Aorta (tissue), 5 donors: ENCODE data around the gene FAM219A. TPM values are rescaled to one million over a fixed set of nuclear protein-coding genes. Genes with fewer than 3 reads are reported as not detected.

Experiments used
- ATAC-seq: fragments of 200-7000 bp; cut with Tn5 transposase; one replicate; pipeline ENCODE4 v1.9.1; 2022; ENCODE audit warnings: moderate library complexity; ENCODE audit not compliant: low FRiP score
- DNase-seq, 2 donors: peaks; one replicate each; pipeline ENCODE4 v3.0.0-alpha.2; 2020
- H3K27ac ChIP-seq, 2 donors: one replicate each; pipeline ENCODE4 v1.5.1; 2013; ENCODE audit warnings: low read length in 2 of 2, mild to moderate bottlenecking in 2 of 2, moderate library complexity in 2 of 2, control low read depth in 1 of 2, inconsistent platforms in 1 of 2, low read depth in 1 of 2
- H3K27me3 ChIP-seq, 2 donors: one replicate each; pipeline ENCODE4 v1.6.1; 2013; ENCODE audit warnings: control low read depth in 1 of 2, low read length in 1 of 2, mild to moderate bottlenecking in 1 of 2, moderate library complexity in 1 of 2; ENCODE audit not compliant: insufficient read depth in 2 of 2, control insufficient read depth in 1 of 2
- H3K36me3 ChIP-seq, 2 donors: one replicate each; pipeline ENCODE4 v1.6.1; 2013; ENCODE audit warnings: control low read depth in 1 of 2, low read length in 1 of 2, mild to moderate bottlenecking in 1 of 2; ENCODE audit not compliant: insufficient read depth in 2 of 2, control insufficient read depth in 1 of 2
- H3K4me1 ChIP-seq, 2 donors: one replicate each; pipeline ENCODE4 v1.6.1; 2013; ENCODE audit warnings: low read length in 2 of 2, control low read depth in 1 of 2, mild to moderate bottlenecking in 1 of 2, moderate library complexity in 1 of 2; ENCODE audit not compliant: insufficient read depth in 2 of 2, control insufficient read depth in 1 of 2
- H3K4me3 ChIP-seq, 2 donors: one replicate each; pipeline ENCODE4 v1.5.1; 2013; ENCODE audit warnings: low read length in 2 of 2, control low read depth in 1 of 2, mild to moderate bottlenecking in 1 of 2
- H3K9me3 ChIP-seq: one replicate; pipeline ENCODE4 v1.6.1; 2013; ENCODE audit warnings: mild to moderate bottlenecking, low read length; ENCODE audit not compliant: control insufficient read depth
- WGBS, 2 donors: extraction: QIAGEN DNeasy Blood & Tissue Kit; methylation state at CpG; one replicate each; pipeline ENCODE4 v1.1.7; 2013; 5-methylcytosine and 5-hydroxymethylcytosine counted together
- intact Hi-C, 2 donors: fragments of 100-400 bp; cut with DNase I; formaldehyde crosslinking; loops; one replicate each; pipeline versions ENCODE4 v1.14.2 to v1.15.0; 2022
- long read RNA-seq, 2 donors: library from polyadenylated mRNA; unstranded; transcript quantifications; one replicate each; pipeline ENCODE4 v2.0.0, GENCODE V29; 2020 to 2021
- polyA plus RNA-seq, 2 donors: library from polyadenylated mRNA; stranded (reverse); fragments of 200-250 nt; gene quantifications; one replicate each; pipeline ENCODE4 v1.2.3, GENCODE V29; 2013
- total RNA-seq, 2 donors: library from RNA; stranded (reverse); fragmentation: NEBNext Ultra II Directional; extraction: Animal tissue kit (Norgen Biotek cat#: 25700); gene quantifications; one replicate each; pipeline ENCODE4 v1.2.1, GENCODE V29; 2021
- donor health status: healthy with polysubstance abuse.
- donor health status: Bipolar disorder and iron deficiency.
- donor health status: DM: no; HTN: no; CAD: no.
- donor health status: DM: no; HTN: no; CAD: no.
- donor health status: DM: yes; HTN: yes; CAD: no.

Gene FAM219A
- total RNA-seq (10 to 100 TPM; 43.9 to 48.0 TPM), polyA plus RNA-seq (10 to 100 TPM; 10.1 to 10.6 TPM)
- long read RNA-seq, donor 1, partial matches to known transcripts: 6 of 52 reads
- long read RNA-seq, donor 1, other reads (novel, unspliced or antisense): 45 of 52 reads
- long read RNA-seq, donor 2, partial matches to known transcripts: 3 of 33 reads
- long read RNA-seq, donor 2, other reads (novel, unspliced or antisense): 28 of 33 reads

GRCh38 chr9:34458013-34458958 is at the start of gene FAM219A, which contains the start of gene DNAI1:
TSS of gene FAM219A (minus strand) at chr9:34458570. CDS start at chr9:34458263, 307 bp downstream.
TSS of gene DNAI1 (plus strand) at chr9:34458805. CDS start at chr9:34459006, 201 bp downstream.
- WGBS, 2 donors: 1% methylated on average over 81 to 94 of the region's 94 CpGs
- Histone ChIP-seq H3K9me3 (no peaks in the 10 kb centered on the region), H3K27ac (peak within 1 kb of the TSS in 1 of 2 donors; percentile 32), H3K27me3 (no peaks in the 10 kb centered on the region), H3K4me1 (no peaks in the 10 kb centered on the region), H3K36me3 (no peaks in the 10 kb centered on the region), H3K4me3 (peak within 1 kb of the TSS; percentile 88)
- intact Hi-C loops: loop anchor here (5.0 kb wide), 3 partner anchors 44 to 139 kb away; partner anchors contain the start of gene ENHO (in 1 of the 2)
- ATAC-seq: peak; percentile 98
- DNase-seq: peak; percentile 99

GRCh38 chr9:34507966-34508365 is 49.6 kb upstream of the FAM219A start:
- no peaks in the 10 kb centered on the region for H3K9me3 ChIP-seq
- no peak for ATAC-seq
- no peak overlapping the region for H3K4me3 ChIP-seq
- H3K4me1 ChIP-seq: no peaks in the 10 kb centered on the region
- no peak for DNase-seq
- H3K36me3 ChIP-seq: no peaks in the 10 kb centered on the region
- intact Hi-C loops: no loop called here
- no peak overlapping the region for H3K27ac ChIP-seq
- H3K27me3 ChIP-seq: no peaks in the 10 kb centered on the region

GRCh38 chr9:34507556-34507955 is 49.2 kb upstream of the FAM219A start:
- no peak overlapping the region for H3K4me3 ChIP-seq
- intact Hi-C loops: no loop called here
- no peaks in the 10 kb centered on the region for H3K4me1 ChIP-seq
- no peaks in the 10 kb centered on the region for H3K9me3 ChIP-seq
- 88 to 90% methylated on average over 5 of the region's 5 CpGs for WGBS, 2 donors
- no peak overlapping the region for H3K27ac ChIP-seq
- H3K36me3 ChIP-seq: no peaks in the 10 kb centered on the region
- no peaks in the 10 kb centered on the region for H3K27me3 ChIP-seq
- ATAC-seq: no peak
- DNase-seq: no peak

- Histone ChIP-seq H3K4me3 (no peak overlapping the region), H3K4me1 (no peaks in the 10 kb centered on the region), H3K27me3 (no peaks in the 10 kb centered on the region), H3K9me3 (no peaks in the 10 kb centered on the region), H3K36me3 (no peaks in the 10 kb centered on the region), H3K27ac (no peak overlapping the region)
- no peak for DNase-seq
- no peak for ATAC-seq
- intact Hi-C loops: no loop called here
- WGBS, 2 donors: 96% methylated on average over 7 of the region's 7 CpGs
Observed at GRCh38 chr9:34506623-34507022, 48.3 kb upstream of the FAM219A start.

- Histone ChIP-seq H3K4me3 (no peak overlapping the region), H3K9me3 (no peaks in the 10 kb centered on the region), H3K36me3 (no peaks in the 10 kb centered on the region), H3K27me3 (no peaks in the 10 kb centered on the region), H3K4me1 (no peaks in the 10 kb centered on the region), H3K27ac (no peak overlapping the region)
- DNase-seq (no peak), ATAC-seq (no peak)
- WGBS, 2 donors: 96 to 99% methylated on average over 5 of the region's 5 CpGs
- intact Hi-C loops: no loop called here
Observed at GRCh38 chr9:34505370-34506120, 47.2 kb upstream of the FAM219A start.

GRCh38 chr9:34503406-34503805 is 45.0 kb upstream of the FAM219A start:
- ATAC-seq (no peak), DNase-seq (no peak)
- Histone ChIP-seq H3K27ac (no peak overlapping the region), H3K36me3 (no peaks in the 10 kb centered on the region), H3K27me3 (no peaks in the 10 kb centered on the region), H3K4me1 (no peaks in the 10 kb centered on the region), H3K9me3 (no peaks in the 10 kb centered on the region), H3K4me3 (no peak overlapping the region)
- intact Hi-C loops: loop anchor here (5.0 kb wide), 3 partner anchors 46 to 99 kb away; partner anchors contain the start of genes DNAI1 (in 1 of the 2) and FAM219A (in 1 of the 2)

- WGBS, 2 donors: 49 to 55% methylated on average over 6 of the region's 6 CpGs
- no peaks in the 10 kb centered on the region for H3K4me1 ChIP-seq
- H3K36me3 ChIP-seq: no peaks in the 10 kb centered on the region
- H3K4me3 ChIP-seq: no peak overlapping the region
- H3K27ac ChIP-seq: no peak overlapping the region
- no peaks in the 10 kb centered on the region for H3K9me3 ChIP-seq
- no peak for ATAC-seq
- DNase-seq: no peak
- intact Hi-C loops: loop anchor here (5.0 kb wide), 3 partner anchors 46 to 99 kb away; partner anchors contain the start of genes DNAI1 (in 1 of the 2) and FAM219A (in 1 of the 2)
- H3K27me3 ChIP-seq: no peaks in the 10 kb centered on the region
Observed at GRCh38 chr9:34502891-34503290, 44.5 kb upstream of the FAM219A start.

GRCh38 chr9:34502471-34502870 is 44.1 kb upstream of the FAM219A start:
- WGBS, 2 donors: 47 to 54% methylated on average over 10 of the region's 10 CpGs
- H3K4me3 ChIP-seq: no peak overlapping the region
- H3K27ac ChIP-seq: no peak overlapping the region
- H3K9me3 ChIP-seq: no peaks in the 10 kb centered on the region
- no peaks in the 10 kb centered on the region for H3K4me1 ChIP-seq
- no peaks in the 10 kb centered on the region for H3K36me3 ChIP-seq
- intact Hi-C loops: loop anchor here (5.0 kb wide), 3 partner anchors 45 to 100 kb away; partner anchors contain the start of genes DNAI1 (in 1 of the 2) and FAM219A (in 1 of the 2)
- no peaks in the 10 kb centered on the region for H3K27me3 ChIP-seq
- ATAC-seq: no peak
- no peak for DNase-seq
